Esophagus squamous epithelium (tissue), 5 donors: ENCODE results near the gene HECTD2. TPM values are rescaled to one million over a fixed set of nuclear protein-coding genes. Genes with fewer than 3 reads are reported as not detected.

Experiments used
- DNase-seq: peaks from one replicate; lab custom pipeline; 2025; lab: John Stamatoyannopoulos, UW
- H3K27ac ChIP-seq, 4 donors: fragments of 200-600 bp; sonication (generic); one replicate each; pipeline ENCODE4 v1.5.1; 2016 to 2019; ENCODE audit warnings: mild to moderate bottlenecking in 1 of 4
- H3K27me3 ChIP-seq, 4 donors: fragments of 200-600 bp; sonication (generic); 1 replicate in 3 of 4; 2 replicates in 1 of 4; pipeline versions ENCODE4 v1.5.1 to v1.6.0; 2017 to 2021; ENCODE audit warnings: antibody characterized with exemption in 1 of 4
- H3K36me3 ChIP-seq, 3 donors: fragments of 200-600 bp; sonication (generic); one replicate each; pipeline ENCODE4 v1.5.1; 2016 to 2019
- H3K4me1 ChIP-seq, 3 donors: fragments of 200-600 bp; sonication (generic); one replicate each; pipeline ENCODE4 v1.5.1; 2017 to 2019
- H3K4me3 ChIP-seq, 4 donors: fragments of 200-600 bp; sonication (generic); 1 replicate in 3 of 4; 2 replicates in 1 of 4; pipeline ENCODE4 v1.5.1; 2016 to 2019; ENCODE audit warnings: mild to moderate bottlenecking in 2 of 4, moderate library complexity in 1 of 4
- H3K9me3 ChIP-seq, 3 donors: fragments of 200-600 bp; sonication (generic); one replicate each; pipeline ENCODE4 v1.5.1; 2016 to 2019
- POLR2A ChIP-seq, 4 donors: fragments of 450-650 bp; IDR thresholded peaks; one replicate each; pipeline ENCODE4 v1.6.1; 2017; ENCODE audit warnings: antibody characterized with exemption in 4 of 4, mild to moderate bottlenecking in 4 of 4, moderate library complexity in 3 of 4
- WGBS, 2 donors: methylation state at CpG; one replicate each; pipeline ENCODE4 v1.1.5; 2018; 5-methylcytosine and 5-hydroxymethylcytosine counted together
- intact Hi-C: fragments of 100-400 bp; cut with DNase I; formaldehyde crosslinking; loops from one replicate; pipeline ENCODE4 v1.15.0; 2022
- total RNA-seq, 4 donors: library from RNA; depleted of rRNA; stranded (reverse); fragments of >200 nt; gene quantifications; one replicate each; pipeline ENCODE4 v1.1.0, GENCODE V29; 2016
- TF ChIP-seq, protein P1 (sequence below), 6 experiments: fragments of 450-650 bp in 4 of 6; fragments of 200-600 bp in 2 of 6; sonication (generic) in 2 of 6; IDR thresholded peaks; one replicate each; pipeline ENCODE4 v1.5.1; 2016 to 2019; ENCODE audit warnings: antibody characterized with exemption in 6 of 6, mild to moderate bottlenecking in 4 of 6, moderate library complexity in 4 of 6
- donor health status: DM: yes; HTN: yes; CAD: no.

The HECTD2 gene
- total RNA-seq, 4 donors from 2014 or later, result 5.0 to 12.8 (median 6.8) TPM

DNA sequence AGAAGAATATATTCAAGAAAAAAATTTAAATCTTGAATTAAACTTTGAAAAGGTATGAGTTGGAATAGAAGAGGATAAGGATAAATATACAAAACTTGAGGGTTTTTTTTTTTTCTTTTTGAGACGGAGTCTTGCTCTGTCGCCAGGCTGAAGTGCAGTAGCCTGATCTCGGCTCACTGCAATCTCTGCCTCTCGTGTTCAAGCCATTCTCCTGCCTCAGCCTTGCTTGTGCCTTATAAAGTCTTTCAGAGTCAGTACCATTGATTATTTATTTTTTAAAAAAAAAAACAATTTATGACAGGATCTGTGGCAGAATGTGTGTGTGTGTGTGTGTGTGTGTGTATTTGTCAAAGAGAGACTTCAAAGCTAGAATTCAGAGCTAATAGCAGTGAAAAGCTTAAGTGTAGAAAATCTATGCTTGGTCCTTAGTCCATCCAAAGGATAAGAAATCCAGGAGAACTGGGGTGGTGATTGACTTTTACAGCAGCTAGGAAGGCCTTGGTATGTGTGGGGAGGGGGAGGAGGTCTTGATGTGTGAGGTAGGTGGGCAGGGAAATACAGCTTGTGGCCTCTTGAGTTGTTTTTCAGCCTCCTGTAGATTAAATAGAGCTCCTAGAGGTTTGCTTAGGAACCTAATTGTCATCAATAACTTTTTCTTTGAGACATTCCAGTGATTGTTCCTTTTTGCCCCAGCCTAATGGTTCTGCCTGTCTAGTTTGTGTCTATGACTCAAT, 2.4 kb downstream of the HECTD2 start:
- peaks cover 9 to 56% (median 10%) of the 10 kb centered on the region in 3 donors for H3K4me1 ChIP-seq
- intact Hi-C loops, result no loop called here

DNA sequence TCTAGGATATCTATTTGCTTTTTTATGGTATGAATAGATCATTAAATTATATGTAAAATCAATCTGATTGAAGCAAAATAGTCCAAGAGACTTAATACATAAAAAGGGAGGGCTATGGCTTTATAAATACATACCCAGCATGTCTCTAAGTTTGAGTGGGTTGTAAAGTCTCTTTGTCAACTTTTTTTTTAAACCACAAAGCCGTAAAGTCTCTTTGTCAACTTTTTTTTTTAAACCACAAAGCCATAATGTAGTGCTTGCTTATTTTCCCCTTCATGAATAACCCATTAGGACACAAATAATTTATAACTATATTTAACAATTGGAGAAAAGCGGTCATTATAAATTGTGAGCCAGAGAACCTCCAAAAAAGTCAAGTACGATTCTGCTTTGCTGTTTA, 5.7 kb downstream of the HECTD2 start:
- TF ChIP-seq, protein P1, sequence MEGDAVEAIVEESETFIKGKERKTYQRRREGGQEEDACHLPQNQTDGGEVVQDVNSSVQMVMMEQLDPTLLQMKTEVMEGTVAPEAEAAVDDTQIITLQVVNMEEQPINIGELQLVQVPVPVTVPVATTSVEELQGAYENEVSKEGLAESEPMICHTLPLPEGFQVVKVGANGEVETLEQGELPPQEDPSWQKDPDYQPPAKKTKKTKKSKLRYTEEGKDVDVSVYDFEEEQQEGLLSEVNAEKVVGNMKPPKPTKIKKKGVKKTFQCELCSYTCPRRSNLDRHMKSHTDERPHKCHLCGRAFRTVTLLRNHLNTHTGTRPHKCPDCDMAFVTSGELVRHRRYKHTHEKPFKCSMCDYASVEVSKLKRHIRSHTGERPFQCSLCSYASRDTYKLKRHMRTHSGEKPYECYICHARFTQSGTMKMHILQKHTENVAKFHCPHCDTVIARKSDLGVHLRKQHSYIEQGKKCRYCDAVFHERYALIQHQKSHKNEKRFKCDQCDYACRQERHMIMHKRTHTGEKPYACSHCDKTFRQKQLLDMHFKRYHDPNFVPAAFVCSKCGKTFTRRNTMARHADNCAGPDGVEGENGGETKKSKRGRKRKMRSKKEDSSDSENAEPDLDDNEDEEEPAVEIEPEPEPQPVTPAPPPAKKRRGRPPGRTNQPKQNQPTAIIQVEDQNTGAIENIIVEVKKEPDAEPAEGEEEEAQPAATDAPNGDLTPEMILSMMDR (IDR thresholded peaks at IDR 0.05), result no peak
- no peak for TF ChIP-seq POLR2A (IDR thresholded peaks at IDR 0.05)
- no peak for DNase-seq
- Histone ChIP-seq H3K9me3 (no peaks in the 10 kb centered on the region), H3K27me3 (no peaks in the 10 kb centered on the region), H3K27ac (no peak overlapping the region), H3K4me1 (peaks cover 9 to 48% (median 10%) of the 10 kb centered on the region in 3 donors), H3K4me3 (no peak overlapping the region), H3K36me3 (no peaks in the 10 kb centered on the region)
- 62 to 63% methylated on average over 3 of the region's 3 CpGs for WGBS, 2 donors
- intact Hi-C loops, result no loop called here

More for the DNA sequence above, 2.4 kb downstream of the HECTD2 start:
- no peak overlapping the region for H3K4me3 ChIP-seq
- H3K27me3 ChIP-seq, result no peaks in the 10 kb centered on the region
- no peaks in the 10 kb centered on the region for H3K9me3 ChIP-seq
- TF ChIP-seq POLR2A (IDR thresholded peaks at IDR 0.05), result no peak
- TF ChIP-seq, protein P1 (IDR thresholded peaks at IDR 0.05), result no peak
- 74 to 75% methylated on average over 4 of the region's 4 CpGs for WGBS, 2 donors
- H3K27ac ChIP-seq, result no peak overlapping the region
- no peak for DNase-seq
- H3K36me3 ChIP-seq, result no peaks in the 10 kb centered on the region

DNA sequence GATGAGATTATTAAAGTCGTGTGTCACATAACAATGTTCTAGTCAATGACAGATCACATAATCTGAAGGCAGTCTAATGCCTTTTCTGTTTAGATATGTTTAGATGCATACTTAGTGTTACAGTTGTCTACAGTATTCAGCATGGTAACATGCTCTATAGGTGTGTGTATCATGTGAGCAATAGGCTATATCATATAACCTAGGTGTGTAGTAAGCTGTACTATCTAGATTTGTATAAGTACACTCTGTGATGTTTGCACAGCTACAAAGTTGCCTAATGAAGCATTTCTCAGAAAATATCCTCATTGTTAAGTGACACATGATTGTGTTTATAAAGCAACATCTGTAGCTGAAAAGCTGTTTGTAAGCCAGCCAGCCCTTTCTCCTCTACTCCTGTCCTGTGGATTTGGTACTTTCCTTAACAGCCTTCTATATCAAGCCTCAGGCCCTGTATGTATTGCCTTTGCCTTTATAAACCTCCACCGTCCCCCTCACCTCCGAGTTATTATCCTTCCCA, 6.3 kb downstream of the HECTD2 start:
- Histone ChIP-seq H3K9me3 (no peaks in the 10 kb centered on the region), H3K27ac (no peak overlapping the region), H3K27me3 (no peaks in the 10 kb centered on the region), H3K4me3 (no peak overlapping the region), H3K36me3 (no peaks in the 10 kb centered on the region), H3K4me1 (peaks cover 3 to 43% (median 6%) of the 10 kb centered on the region in 3 donors)
- intact Hi-C loops, result no loop called here
- TF ChIP-seq POLR2A (IDR thresholded peaks at IDR 0.05), result no peak
- TF ChIP-seq, protein P1 (IDR thresholded peaks at IDR 0.05), result no peak
- 66 to 68% methylated on average over 3 of the region's 3 CpGs for WGBS, 2 donors
- DNase-seq, result no peak

DNA sequence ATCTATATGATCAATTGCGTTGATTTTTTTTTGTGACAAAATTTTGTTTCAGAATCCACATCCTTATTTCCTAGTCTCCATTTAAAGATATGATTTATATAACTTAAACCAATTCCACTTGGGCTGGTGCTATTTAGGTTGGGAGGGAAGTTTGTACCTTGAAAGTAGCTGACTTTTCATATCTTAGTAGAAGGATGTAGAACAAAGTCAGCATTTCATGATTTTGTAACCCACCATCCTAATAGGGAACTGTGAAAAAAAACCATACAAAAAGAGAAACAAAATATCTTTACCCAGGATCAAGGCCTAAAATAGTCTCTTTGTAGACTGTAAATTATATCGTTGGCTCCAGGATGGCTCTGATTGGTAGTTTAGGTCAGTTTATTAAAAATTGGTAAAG, 8.3 kb downstream of the HECTD2 start:
- TF ChIP-seq, protein P1 (IDR thresholded peaks at IDR 0.05), result no peak
- no peak for TF ChIP-seq POLR2A (IDR thresholded peaks at IDR 0.05)
- no peak for DNase-seq
- H3K4me1 ChIP-seq, result peaks cover 0 to 22% (median 0%) of the 10 kb centered on the region in 3 donors
- H3K9me3 ChIP-seq, result no peaks in the 10 kb centered on the region
- no peaks in the 10 kb centered on the region for H3K27me3 ChIP-seq
- H3K36me3 ChIP-seq, result no peaks in the 10 kb centered on the region
- intact Hi-C loops, result no loop called here
- no peak overlapping the region for H3K27ac ChIP-seq
- no peak overlapping the region for H3K4me3 ChIP-seq
- 85 to 90% methylated on average over 2 of the region's 2 CpGs for WGBS, 2 donors

DNA sequence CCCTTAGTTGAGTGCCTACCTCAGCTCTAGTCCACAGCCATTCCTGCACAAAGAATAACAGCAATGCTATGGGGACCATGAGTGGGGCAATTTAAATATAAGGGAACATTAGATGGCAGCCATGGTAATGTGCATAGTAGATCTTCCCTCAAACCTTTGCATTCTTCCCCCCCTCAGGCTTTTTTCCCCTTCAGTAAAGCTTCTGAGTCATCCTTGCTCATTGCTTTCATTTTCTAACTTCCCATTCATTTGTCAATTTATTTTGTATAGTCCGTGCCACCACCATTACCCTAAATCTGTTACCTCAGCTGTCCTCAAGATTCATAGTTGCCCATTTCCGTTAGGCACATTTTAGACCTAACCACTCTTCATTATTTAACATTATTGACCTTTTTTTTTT, 10.7 kb downstream of the HECTD2 start:
- Histone ChIP-seq H3K36me3 (no peaks in the 10 kb centered on the region), H3K27me3 (no peaks in the 10 kb centered on the region), H3K4me1 (peaks cover 0 to 11% (median 0%) of the 10 kb centered on the region in 3 donors), H3K9me3 (no peaks in the 10 kb centered on the region), H3K27ac (no peak overlapping the region), H3K4me3 (no peak overlapping the region)
- intact Hi-C loops, result no loop called here
- TF ChIP-seq, protein P1 (IDR thresholded peaks at IDR 0.05), result no peak
- no peak for TF ChIP-seq POLR2A (IDR thresholded peaks at IDR 0.05)
- 46 to 49% methylated on average over 2 of the region's 2 CpGs for WGBS, 2 donors
- DNase-seq, result no peak
